Right lobe of liver (tissue), 6 donors: ENCODE data around the gene CAMKK1. TPM values are rescaled to one million over a fixed set of nuclear protein-coding genes. Genes with fewer than 3 reads are reported as not detected.

ENCODE experiments used
- ATAC-seq, 4 donors: fragments of 200-7000 bp; cut with Tn5 transposase; one replicate each; pipeline ENCODE4 v1.9.1; 2020; ENCODE audit warnings: mild to moderate bottlenecking in 4 of 4, moderate library complexity in 4 of 4
- DNase-seq, 3 donors: peaks; one replicate each; pipeline ENCODE4 v3.0.0-alpha.2; 2020
- H3K27ac ChIP-seq, 3 donors: fragments of 200-600 bp; one replicate each; pipeline ENCODE4 v1.8.0; 2022
- H3K27me3 ChIP-seq, 2 donors: fragments of 200-600 bp; one replicate each; pipeline ENCODE4 v1.8.0; 2022
- H3K36me3 ChIP-seq, 4 donors: fragments of 200-600 bp; sonication (generic) in 1 of 4; one replicate each; pipeline versions ENCODE4 v1.5.1 to v1.8.0; 2017 to 2022; ENCODE audit warnings: control low read depth in 1 of 4
- H3K4me1 ChIP-seq, 4 donors: fragments of 200-600 bp; sonication (generic) in 1 of 4; one replicate each; pipeline versions ENCODE4 v1.5.1 to v1.8.0; 2017 to 2022; ENCODE audit warnings: control low read depth in 1 of 4
- H3K4me3 ChIP-seq, 3 donors: fragments of 200-600 bp; one replicate each; pipeline ENCODE4 v1.8.0; 2022
- H3K9me3 ChIP-seq, 4 donors: fragments of 200-600 bp; sonication (generic) in 1 of 4; one replicate each; pipeline versions ENCODE4 v1.5.1 to v1.8.0; 2017 to 2022; ENCODE audit warnings: control low read depth in 1 of 4
- POLR2A ChIP-seq: fragments of 450-650 bp; IDR thresholded peaks from one replicate; pipeline ENCODE4 v1.6.1; 2017; ENCODE audit warnings: antibody characterized with exemption, mild to moderate bottlenecking
- WGBS: methylation state at CpG from one replicate; pipeline ENCODE4 v1.1.6; 2018; ENCODE audit warnings: low coverage, low lambda C conversion rate; ENCODE audit not compliant: insufficient coverage; ENCODE audit errors: missing lambda C conversion rate; 5-methylcytosine and 5-hydroxymethylcytosine counted together
- intact Hi-C, 2 donors: fragments of 100-400 bp; cut with DNase I; formaldehyde crosslinking; loops; one replicate each; pipeline versions ENCODE4 v1.11.2 to v1.14.1; 2022
- total RNA-seq, 6 experiments: library from RNA; depleted of rRNA in 2 of 6; stranded (reverse); fragments of >200 nt in 2 of 6; fragmentation: NEBNext Ultra II Directional in 3 of 6; extraction: Animal tissue kit (Norgen Biotek cat#: 25700) in 3 of 6; gene quantifications; one replicate each; pipeline versions ENCODE4 v1.1.0 to v1.2.4, GENCODE V29; 2016 to 2023
- TF ChIP-seq, protein P1 (sequence below), 4 donors: fragments of 200-600 bp in 3 of 4; fragments of 450-650 bp in 1 of 4; IDR thresholded peaks; one replicate each; pipeline versions ENCODE4 v1.5.1 to v1.8.0; 2016 to 2022; ENCODE audit warnings: antibody characterized with exemption in 4 of 4, mild to moderate bottlenecking in 2 of 4
- donor health status: DM: no; HTN: yes; CAD: no.
- donor health status: DM: no; HTN: no; CAD: no.
- donor health status: DM: no; HTN: no; CAD: no.
- donor health status: DM: no; HTN: yes; CAD: no.
- donor health status: DM: no; HTN: yes; CAD: no.

Gene CAMKK1
- total RNA-seq, 6 experiments from 2014 or later: 0.35 to 1.1 (median 0.47) TPM

DNA sequence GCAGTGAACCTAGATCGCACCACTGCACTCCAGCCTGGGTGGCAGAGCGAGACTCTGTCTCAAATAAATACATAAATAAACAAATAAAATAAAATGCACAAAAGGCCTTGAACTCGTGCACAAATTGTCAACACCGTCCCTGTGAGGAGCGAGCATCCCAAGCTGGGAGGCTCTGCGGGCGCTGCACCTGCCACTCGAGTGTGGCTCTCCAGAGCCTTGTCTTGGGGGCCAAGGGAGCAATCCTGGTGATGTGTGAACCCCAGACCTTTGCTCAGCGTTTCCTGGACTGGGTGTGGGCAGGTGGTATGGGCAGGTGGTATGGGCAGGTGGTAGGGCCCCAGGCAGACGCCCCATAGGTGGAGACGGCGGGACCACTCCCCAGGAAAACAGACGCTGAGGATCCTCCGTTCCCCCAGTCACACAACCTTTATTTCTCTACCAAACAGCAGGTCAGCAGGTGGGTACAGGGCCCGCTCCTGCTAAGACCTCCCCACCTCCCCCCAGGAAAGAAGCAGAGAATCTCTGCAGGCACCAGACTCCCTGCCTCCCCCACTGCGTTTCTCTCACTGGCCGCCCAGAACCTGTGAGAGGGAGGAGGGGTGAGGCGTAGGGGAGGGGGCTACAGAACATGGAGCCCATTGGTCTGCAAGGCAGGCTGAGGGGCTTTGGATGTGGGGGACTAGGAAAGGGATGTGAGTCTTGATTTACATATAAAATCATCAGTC, 30.8 kb upstream of the CAMKK1 start:
- Histone ChIP-seq H3K9me3 (no peaks in the 10 kb centered on the region), H3K27me3 (no peaks in the 10 kb centered on the region), H3K4me1 (no peaks in the 10 kb centered on the region), H3K27ac (no peak overlapping the region), H3K36me3 (no peaks in the 10 kb centered on the region), H3K4me3 (no peak overlapping the region)
- 69% methylated on average over 7 of the region's 18 CpGs for WGBS
- intact Hi-C loops: no loop called here
- no peak for DNase-seq
- TF ChIP-seq, protein P1, sequence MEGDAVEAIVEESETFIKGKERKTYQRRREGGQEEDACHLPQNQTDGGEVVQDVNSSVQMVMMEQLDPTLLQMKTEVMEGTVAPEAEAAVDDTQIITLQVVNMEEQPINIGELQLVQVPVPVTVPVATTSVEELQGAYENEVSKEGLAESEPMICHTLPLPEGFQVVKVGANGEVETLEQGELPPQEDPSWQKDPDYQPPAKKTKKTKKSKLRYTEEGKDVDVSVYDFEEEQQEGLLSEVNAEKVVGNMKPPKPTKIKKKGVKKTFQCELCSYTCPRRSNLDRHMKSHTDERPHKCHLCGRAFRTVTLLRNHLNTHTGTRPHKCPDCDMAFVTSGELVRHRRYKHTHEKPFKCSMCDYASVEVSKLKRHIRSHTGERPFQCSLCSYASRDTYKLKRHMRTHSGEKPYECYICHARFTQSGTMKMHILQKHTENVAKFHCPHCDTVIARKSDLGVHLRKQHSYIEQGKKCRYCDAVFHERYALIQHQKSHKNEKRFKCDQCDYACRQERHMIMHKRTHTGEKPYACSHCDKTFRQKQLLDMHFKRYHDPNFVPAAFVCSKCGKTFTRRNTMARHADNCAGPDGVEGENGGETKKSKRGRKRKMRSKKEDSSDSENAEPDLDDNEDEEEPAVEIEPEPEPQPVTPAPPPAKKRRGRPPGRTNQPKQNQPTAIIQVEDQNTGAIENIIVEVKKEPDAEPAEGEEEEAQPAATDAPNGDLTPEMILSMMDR (IDR thresholded peaks at IDR 0.05): no peak
- TF ChIP-seq POLR2A: no peak
- no peak for ATAC-seq

- Histone ChIP-seq H3K4me1 (no peaks in the 10 kb centered on the region), H3K27me3 (no peaks in the 10 kb centered on the region), H3K9me3 (no peaks in the 10 kb centered on the region), H3K27ac (no peak overlapping the region), H3K4me3 (no peak overlapping the region), H3K36me3 (no peaks in the 10 kb centered on the region)
- intact Hi-C loops: no loop called here
- ATAC-seq: no peak
- DNase-seq: no peak
- TF ChIP-seq, protein P1 (IDR thresholded peaks at IDR 0.05): no peak
- TF ChIP-seq POLR2A: no peak
- WGBS: 82% methylated on average over 3 of the region's 7 CpGs
Observed at GRCh38 chr17:3922765-3923164, 29.9 kb upstream of the CAMKK1 start.

DNA sequence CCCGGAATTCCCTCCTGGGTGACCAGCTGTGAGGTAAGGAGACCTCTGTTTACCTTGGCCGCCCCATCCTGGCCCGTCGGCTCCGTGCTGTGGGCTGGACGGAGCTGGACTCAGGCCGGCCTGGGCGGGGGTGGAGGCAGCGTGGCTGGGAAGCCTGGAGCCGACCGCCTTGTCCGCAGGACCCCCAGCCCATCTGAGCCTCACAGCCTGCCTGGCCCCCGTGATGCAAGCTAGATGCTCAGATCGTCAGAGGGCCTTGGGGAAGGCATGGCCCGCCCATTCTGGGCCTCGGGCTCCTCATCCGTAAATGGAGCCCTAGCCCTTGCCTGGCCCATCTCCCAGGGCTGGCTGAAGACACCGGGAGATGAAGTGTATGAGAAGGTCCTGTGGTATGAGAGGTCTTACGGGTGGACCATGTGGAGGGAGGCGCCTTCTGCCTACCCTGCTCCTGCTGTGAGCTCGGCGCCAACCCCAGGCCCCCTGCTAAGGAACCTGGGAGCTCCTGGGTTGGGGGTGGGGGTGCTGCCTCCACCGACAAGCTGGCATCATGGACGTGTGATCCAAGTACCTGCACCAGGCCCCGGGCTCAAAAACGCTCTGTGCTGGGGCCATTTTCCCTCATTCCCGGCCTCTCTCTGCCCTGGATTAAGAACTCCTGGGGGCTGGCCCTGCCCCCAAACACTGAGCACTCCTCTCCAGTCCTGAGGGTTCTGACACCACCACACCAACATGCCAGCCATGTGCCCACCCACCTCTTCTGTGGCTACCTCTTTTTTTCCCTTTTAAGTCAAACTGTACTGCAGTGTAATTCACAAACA, 28.9 kb upstream of the CAMKK1 start:
- H3K9me3 ChIP-seq: no peaks in the 10 kb centered on the region
- ATAC-seq (no peak), DNase-seq (no peak)
- no peaks in the 10 kb centered on the region for H3K36me3 ChIP-seq
- no peak overlapping the region for H3K4me3 ChIP-seq
- TF ChIP-seq, protein P1 (IDR thresholded peaks at IDR 0.05): no peak
- TF ChIP-seq POLR2A: no peak
- H3K27ac ChIP-seq: no peak overlapping the region
- WGBS: 60% methylated on average over 2 of the region's 27 CpGs
- no peaks in the 10 kb centered on the region for H3K4me1 ChIP-seq
- no peaks in the 10 kb centered on the region for H3K27me3 ChIP-seq
- intact Hi-C loops: no loop called here

- no peaks in the 10 kb centered on the region for H3K36me3 ChIP-seq
- DNase-seq: no peak
- 73% methylated on average over 6 of the region's 16 CpGs for WGBS
- ATAC-seq: no peak
- H3K27ac ChIP-seq: no peak overlapping the region
- no peaks in the 10 kb centered on the region for H3K4me1 ChIP-seq
- no peak for TF ChIP-seq POLR2A
- TF ChIP-seq, protein P1 (IDR thresholded peaks at IDR 0.05): no peak
- intact Hi-C loops: no loop called here
- no peak overlapping the region for H3K4me3 ChIP-seq
- H3K27me3 ChIP-seq: no peaks in the 10 kb centered on the region
- H3K9me3 ChIP-seq: no peaks in the 10 kb centered on the region
Observed at GRCh38 chr17:3921006-3921405, 28.2 kb upstream of the CAMKK1 start.
